CD14-positive monocyte (primary cell): ENCODE data around the gene NAP1L1. TPM values are rescaled to one million over a fixed set of nuclear protein-coding genes. Genes with fewer than 3 reads are reported as not detected.

Source experiments
- DNase-seq, 3 donors: peaks; one replicate each; pipeline ENCODE4 v3.0.0-alpha.2; 2011 to 2022
- H2AFZ ChIP-seq: 2 replicates; pipeline ENCODE4 v1.6.0; 2012; ENCODE audit warnings: mild to moderate bottlenecking, low read depth, low read length, inconsistent platforms; ENCODE audit not compliant: insufficient read depth, poor library complexity, severe bottlenecking
- H3K27ac ChIP-seq, 2 donors: 1 replicate in 1 of 2; 2 replicates in 1 of 2; pipeline ENCODE4 v1.5.1; 2012 to 2013; ENCODE audit warnings: low read length in 2 of 2, control low read depth in 1 of 2, inconsistent platforms in 1 of 2, low read depth in 1 of 2, mild to moderate bottlenecking in 1 of 2
- H3K27me3 ChIP-seq, 2 donors: one replicate each; pipeline versions ENCODE4 v1.6.0 to v1.6.1; 2011 to 2013; ENCODE audit warnings: low read length in 2 of 2; ENCODE audit not compliant: control insufficient read depth in 2 of 2, insufficient read depth in 2 of 2
- H3K36me3 ChIP-seq, 2 donors: replicated peaks in 1 of 2; 1 replicate in 1 of 2; 2 replicates in 1 of 2; pipeline versions ENCODE4 v1.5.1 to v1.6.1; 2012 to 2013; ENCODE audit warnings: low read length in 2 of 2, control low read depth in 1 of 2, inconsistent platforms in 1 of 2, mild to moderate bottlenecking in 1 of 2; ENCODE audit not compliant: insufficient read depth in 2 of 2, control insufficient read depth in 1 of 2
- H3K4me1 ChIP-seq, 2 donors: 1 replicate in 1 of 2; 2 replicates in 1 of 2; pipeline versions ENCODE4 v1.5.1 to v1.6.1; 2012 to 2013; ENCODE audit warnings: low read length in 2 of 2, control low read depth in 1 of 2, inconsistent platforms in 1 of 2, mild to moderate bottlenecking in 1 of 2, moderate library complexity in 1 of 2; ENCODE audit not compliant: insufficient read depth in 2 of 2, control insufficient read depth in 1 of 2
- H3K4me2 ChIP-seq: replicated peaks from 2 replicates; pipeline ENCODE3; 2012; ENCODE audit warnings: low read length, moderate library complexity, mild to moderate bottlenecking; ENCODE audit not compliant: poor library complexity, severe bottlenecking; ENCODE audit errors: extremely low read depth
- H3K4me3 ChIP-seq, 3 experiments: fragments of 200-600 bp in 1 of 3; sonication (generic) in 1 of 3; replicated peaks in 1 of 3; 1 replicate in 2 of 3; 2 replicates in 1 of 3; pipeline ENCODE4 v1.5.1; 2011 to 2013; ENCODE audit warnings: low read length in 3 of 3, mild to moderate bottlenecking in 3 of 3, control low read depth in 2 of 3, low read depth in 2 of 3, inconsistent platforms in 1 of 3, moderate library complexity in 1 of 3
- H3K79me2 ChIP-seq: 2 replicates; pipeline ENCODE4 v1.6.0; 2012; ENCODE audit warnings: mild to moderate bottlenecking, control low read depth, inconsistent platforms, low read length, moderate library complexity; ENCODE audit not compliant: insufficient read depth
- H3K9ac ChIP-seq: 2 replicates; pipeline ENCODE4 v1.6.0; 2017; ENCODE audit warnings: low read length, mild to moderate bottlenecking; ENCODE audit not compliant: insufficient read depth, poor library complexity, severe bottlenecking
- H3K9me3 ChIP-seq, 2 donors: replicated peaks in 1 of 2; 1 replicate in 1 of 2; 2 replicates in 1 of 2; pipeline versions ENCODE4 v1.5.1 to v1.6.1; 2012 to 2013; ENCODE audit warnings: low read length in 2 of 2, control low read depth in 1 of 2; ENCODE audit not compliant: control insufficient read depth in 1 of 2, insufficient read depth in 1 of 2
- H4K20me1 ChIP-seq: 2 replicates; pipeline ENCODE4 v1.6.0; 2012; ENCODE audit warnings: mild to moderate bottlenecking, low read length, control low read depth, moderate library complexity; ENCODE audit not compliant: insufficient read depth
- H3K27ac Mint-ChIP-seq, 7 donors: one replicate each; pipeline ENCODE4 v1.8.0; 2020; ENCODE audit warnings: mild to moderate bottlenecking in 7 of 7, mixed read lengths in 7 of 7, moderate library complexity in 6 of 7, inconsistent platforms in 2 of 7
- H3K27me3 Mint-ChIP-seq, 3 donors: one replicate each; pipeline ENCODE4 v1.8.0; 2021 to 2022; ENCODE audit warnings: low read depth in 3 of 3, mild to moderate bottlenecking in 3 of 3, mixed read lengths in 3 of 3, moderate library complexity in 3 of 3, inconsistent platforms in 1 of 3
- H3K36me3 Mint-ChIP-seq, 2 donors: one replicate each; pipeline ENCODE4 v1.8.0; 2020; ENCODE audit warnings: mixed read lengths in 2 of 2, inconsistent platforms in 1 of 2, mild to moderate bottlenecking in 1 of 2
- H3K4me1 Mint-ChIP-seq: one replicate; pipeline ENCODE4 v1.8.0; 2020; ENCODE audit warnings: mild to moderate bottlenecking, mixed read lengths
- H3K4me3 Mint-ChIP-seq, 2 donors: one replicate each; pipeline ENCODE4 v1.8.0; 2020; ENCODE audit warnings: mild to moderate bottlenecking in 2 of 2, mixed read lengths in 2 of 2, moderate library complexity in 1 of 2
- H3K9me3 Mint-ChIP-seq, 7 donors: one replicate each; pipeline ENCODE4 v1.8.0; 2020 to 2022; ENCODE audit warnings: mixed read lengths in 7 of 7, mild to moderate bottlenecking in 6 of 7, moderate library complexity in 6 of 7, inconsistent platforms in 2 of 7
- CTCF ChIP-seq: fragments of 200-600 bp; IDR thresholded peaks from one replicate; pipeline ENCODE4 v1.8.0; 2022; ENCODE audit warnings: antibody characterized with exemption, mild to moderate bottlenecking
- WGBS: methylation state at CpG from one replicate; pipeline ENCODE4 v1.1.5; 2013; ENCODE audit warnings: missing lambda C conversion rate; ENCODE audit not compliant: insufficient coverage; 5-methylcytosine and 5-hydroxymethylcytosine counted together
- intact Hi-C, 2 donors: fragments of 100-400 bp; cut with micrococcal nuclease; formaldehyde crosslinking; loops; one replicate each; pipeline versions ENCODE4 v1.15.0 to v1.15.1; 2023
- polyA plus RNA-seq, 3 donors: library from polyadenylated mRNA; depleted of rRNA in 1 of 3; unstranded in 2 of 3; stranded (reverse) in 1 of 3; fragments of 300-500 nt in 2 of 3; fragments of >200 nt in 1 of 3; fragmentation: Illumina TruSeq in 2 of 3; gene quantifications; 1 replicate in 2 of 3; 2 replicates in 1 of 3; pipeline ENCODE4 v1.2.3, GENCODE V29; 2012 to 2021

The NAP1L1 gene
- polyA plus RNA-seq, 3 donors, result 98.3 to 164 (median 111) TPM

- peaks cover 24 to 36% of the 10 kb centered on the region in 2 donors for H3K4me1 ChIP-seq
- Mint-ChIP-seq H3K27me3 (peaks cover 0 to 2% (median 0%) of the 10 kb centered on the region in 3 donors), H3K36me3 (peaks cover 4 to 19% of the 10 kb centered on the region in 2 donors), H3K4me3 (no peak overlapping the region), H3K27ac (no peak overlapping the region), H3K4me1 (peaks cover 42% of the 10 kb centered on the region), H3K9me3 (peaks cover 7 to 12% (median 9%) of the 10 kb centered on the region in 7 donors)
- no peak overlapping the region for H3K9ac ChIP-seq
- no peak for TF ChIP-seq CTCF
- H2AFZ ChIP-seq, result no peak overlapping the region
- peaks cover 68% of the 10 kb centered on the region for H4K20me1 ChIP-seq
- peaks cover 70% of the 10 kb centered on the region for H3K79me2 ChIP-seq
- intact Hi-C loops, result loop anchor here (5.0 to 10.0 kb wide), 3 partner anchors 73 to 263 kb away; partner anchors contain the start of gene BBS10 (in 1 of the 2)
- peaks cover 0 to 7% of the 10 kb centered on the region in 2 donors for H3K9me3 ChIP-seq
- DNase-seq, result no peak
- no peak overlapping the region for H3K27ac ChIP-seq
- H3K4me2 ChIP-seq, result no peak overlapping the region
- no peaks in the 10 kb centered on the region for H3K36me3 ChIP-seq
- no peaks in the 10 kb centered on the region for H3K27me3 ChIP-seq
- no peak overlapping the region for H3K4me3 ChIP-seq
Measured at GRCh38 chr12:76081909-76082308, 2.6 kb downstream of the NAP1L1 start.

- Histone ChIP-seq H3K36me3 (no peaks in the 10 kb centered on the region), H3K27me3 (no peaks in the 10 kb centered on the region), H3K79me2 (peaks cover 81% of the 10 kb centered on the region), H3K9ac (no peak overlapping the region), H3K4me2 (no peak overlapping the region), H3K27ac (no peak overlapping the region), H2AFZ (no peak overlapping the region), H3K4me3 (no peak overlapping the region), H3K9me3 (peaks cover 0 to 7% of the 10 kb centered on the region in 2 donors), H4K20me1 (peaks cover 78% of the 10 kb centered on the region), H3K4me1 (peaks cover 19 to 28% of the 10 kb centered on the region in 2 donors)
- WGBS, result no CpG with 5 or more reads among the region's 6 CpGs
- Mint-ChIP-seq H3K27ac (no peak overlapping the region), H3K4me3 (no peak overlapping the region), H3K9me3 (peaks cover 7 to 12% (median 9%) of the 10 kb centered on the region in 7 donors), H3K36me3 (peaks cover 4 to 22% of the 10 kb centered on the region in 2 donors), H3K4me1 (peaks cover 37% of the 10 kb centered on the region), H3K27me3 (peaks cover 0 to 2% (median 0%) of the 10 kb centered on the region in 3 donors)
- TF ChIP-seq CTCF, result peak; percentile 17
- intact Hi-C loops, result loop anchor here (5.0 to 10.0 kb wide), 3 partner anchors 74 to 264 kb away; partner anchors contain the start of gene BBS10 (in 1 of the 2)
- peak in 1 of 3 donors; percentile 12 for DNase-seq
Measured at GRCh38 chr12:76080729-76081415, 3.6 kb downstream of the NAP1L1 start.
